Gastrocnemius medialis (tissue), 4 donors: ENCODE results near the gene LRRC59. TPM values are rescaled to one million over a fixed set of nuclear protein-coding genes. Genes with fewer than 3 reads are reported as not detected.

ENCODE experiments used
- ATAC-seq, 2 donors: fragments of 150-250 bp; one replicate each; pipeline ENCODE4 v1.9.1; 2016
- DNase-seq, 2 donors: peaks; one replicate each; pipeline ENCODE4 v3.0.0-alpha.2; 2019
- H3K27ac ChIP-seq, 4 donors: fragments of 200-600 bp; sonication (generic); 1 replicate in 1 of 4; 2 replicates in 3 of 4; pipeline ENCODE4 v1.5.1; 2016 to 2018; ENCODE audit warnings: mild to moderate bottlenecking in 2 of 4, moderate library complexity in 1 of 4
- H3K27me3 ChIP-seq, 3 donors: fragments of 200-600 bp; sonication (generic) in 2 of 3; 1 replicate in 1 of 3; 2 replicates in 2 of 3; pipeline versions ENCODE4 v1.5.1 to v1.6.0; 2016 to 2019; ENCODE audit warnings: mild to moderate bottlenecking in 1 of 3, moderate library complexity in 1 of 3
- H3K36me3 ChIP-seq, 2 donors: fragments of 200-600 bp; sonication (generic) in 1 of 2; one replicate each; pipeline ENCODE4 v1.5.1; 2017 to 2018
- H3K4me1 ChIP-seq, 2 donors: fragments of 200-600 bp; sonication (generic) in 1 of 2; one replicate each; pipeline ENCODE4 v1.5.1; 2016 to 2017; ENCODE audit warnings: mild to moderate bottlenecking in 2 of 2
- H3K4me3 ChIP-seq, 4 donors: fragments of 200-600 bp; sonication (generic) in 3 of 4; 1 replicate in 1 of 4; 2 replicates in 3 of 4; pipeline ENCODE4 v1.5.1; 2016 to 2019; ENCODE audit warnings: mild to moderate bottlenecking in 2 of 4
- H3K9me3 ChIP-seq, 3 donors: fragments of 200-600 bp; sonication (generic) in 2 of 3; 1 replicate in 1 of 3; 2 replicates in 2 of 3; pipeline ENCODE4 v1.5.1; 2016 to 2019
- POLR2A ChIP-seq, 2 donors: fragments of 450-650 bp; IDR thresholded peaks; one replicate each; pipeline ENCODE4 v1.6.1; 2017; ENCODE audit warnings: antibody characterized with exemption in 2 of 2, mild to moderate bottlenecking in 2 of 2, moderate library complexity in 2 of 2
- in situ Hi-C, 4 donors: fragments of 200-750 bp; cut with MboI; loops; one replicate each; pipeline versions ENCODE4 v1.15.0 to v1.8.0; 2017; ENCODE audit warnings: low sequenced_read_pairs in 4 of 4
- intact Hi-C: fragments of 100-400 bp; cut with DNase I; formaldehyde crosslinking; loops from one replicate; pipeline ENCODE4 v1.15.1; 2023; ENCODE audit warnings: low total_unique reads
- total RNA-seq, 4 donors: library from RNA; depleted of rRNA; stranded (reverse); fragments of >200 nt; gene quantifications; one replicate each; pipeline versions ENCODE4 v1.1.0 to v1.2.3, GENCODE V29; 2016
- TF ChIP-seq, protein P1 (sequence below), 5 experiments: fragments of 450-650 bp in 3 of 5; fragments of 200-600 bp in 2 of 5; sonication (generic) in 2 of 5; IDR thresholded peaks in 4 of 5; conservative IDR thresholded peaks in 1 of 5; 1 replicate in 4 of 5; 2 replicates in 1 of 5; pipeline ENCODE4 v1.5.1; 2016 to 2019; ENCODE audit warnings: antibody characterized with exemption in 5 of 5, mild to moderate bottlenecking in 3 of 5, moderate library complexity in 3 of 5

The LRRC59 gene
- total RNA-seq, 4 donors from 2014 or later, result 25.4 to 73.2 (median 55.8) TPM

DNA sequence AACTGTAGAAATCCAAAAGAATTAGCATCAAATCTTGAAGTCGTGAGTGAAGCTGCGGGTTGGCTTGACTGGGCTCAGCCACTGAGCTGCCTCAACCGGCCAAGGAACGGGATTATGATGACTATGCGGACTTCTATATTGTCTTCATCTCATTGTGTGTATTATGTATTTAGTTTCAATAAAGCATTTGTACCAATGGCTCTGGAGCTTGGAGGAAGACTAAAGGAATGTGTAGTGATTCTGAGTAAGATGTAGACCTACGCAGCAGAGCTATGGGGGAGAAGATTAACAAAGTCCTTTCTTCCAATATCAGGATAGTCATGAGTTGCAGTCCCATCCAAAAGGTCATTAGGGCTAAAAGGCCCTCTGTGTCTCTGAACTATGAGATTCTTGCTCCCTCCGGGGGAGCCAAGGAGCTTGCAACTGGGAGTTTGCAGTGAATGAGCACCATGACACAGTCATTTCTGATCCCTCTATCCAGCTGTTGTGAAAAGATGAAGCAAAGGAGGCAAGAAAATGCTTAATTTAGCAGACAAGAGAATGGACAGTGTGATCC is 16.0 kb downstream of the LRRC59 start:
- intact Hi-C loops, result no loop called here
- H3K4me3 ChIP-seq, result no peak overlapping the region
- H3K9me3 ChIP-seq, result no peaks in the 10 kb centered on the region
- no peak for ATAC-seq
- DNase-seq, result no peak
- no peaks in the 10 kb centered on the region for H3K27me3 ChIP-seq
- H3K36me3 ChIP-seq, result peaks cover 3 to 53% of the 10 kb centered on the region in 2 donors
- peaks cover 12 to 22% of the 10 kb centered on the region in 2 donors for H3K4me1 ChIP-seq
- no peak overlapping the region for H3K27ac ChIP-seq
- in situ Hi-C loops, result loop anchor here in 1 of 4 donors (25.0 kb wide), 1 partner anchor 106 kb away; the partner anchor contains the start of gene RSAD1
- TF ChIP-seq, protein P1, sequence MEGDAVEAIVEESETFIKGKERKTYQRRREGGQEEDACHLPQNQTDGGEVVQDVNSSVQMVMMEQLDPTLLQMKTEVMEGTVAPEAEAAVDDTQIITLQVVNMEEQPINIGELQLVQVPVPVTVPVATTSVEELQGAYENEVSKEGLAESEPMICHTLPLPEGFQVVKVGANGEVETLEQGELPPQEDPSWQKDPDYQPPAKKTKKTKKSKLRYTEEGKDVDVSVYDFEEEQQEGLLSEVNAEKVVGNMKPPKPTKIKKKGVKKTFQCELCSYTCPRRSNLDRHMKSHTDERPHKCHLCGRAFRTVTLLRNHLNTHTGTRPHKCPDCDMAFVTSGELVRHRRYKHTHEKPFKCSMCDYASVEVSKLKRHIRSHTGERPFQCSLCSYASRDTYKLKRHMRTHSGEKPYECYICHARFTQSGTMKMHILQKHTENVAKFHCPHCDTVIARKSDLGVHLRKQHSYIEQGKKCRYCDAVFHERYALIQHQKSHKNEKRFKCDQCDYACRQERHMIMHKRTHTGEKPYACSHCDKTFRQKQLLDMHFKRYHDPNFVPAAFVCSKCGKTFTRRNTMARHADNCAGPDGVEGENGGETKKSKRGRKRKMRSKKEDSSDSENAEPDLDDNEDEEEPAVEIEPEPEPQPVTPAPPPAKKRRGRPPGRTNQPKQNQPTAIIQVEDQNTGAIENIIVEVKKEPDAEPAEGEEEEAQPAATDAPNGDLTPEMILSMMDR (IDR thresholded peaks at IDR 0.05 in 4 of 5, conservative IDR thresholded peaks at IDR 0.05 in 1 of 5), result no peak

DNA sequence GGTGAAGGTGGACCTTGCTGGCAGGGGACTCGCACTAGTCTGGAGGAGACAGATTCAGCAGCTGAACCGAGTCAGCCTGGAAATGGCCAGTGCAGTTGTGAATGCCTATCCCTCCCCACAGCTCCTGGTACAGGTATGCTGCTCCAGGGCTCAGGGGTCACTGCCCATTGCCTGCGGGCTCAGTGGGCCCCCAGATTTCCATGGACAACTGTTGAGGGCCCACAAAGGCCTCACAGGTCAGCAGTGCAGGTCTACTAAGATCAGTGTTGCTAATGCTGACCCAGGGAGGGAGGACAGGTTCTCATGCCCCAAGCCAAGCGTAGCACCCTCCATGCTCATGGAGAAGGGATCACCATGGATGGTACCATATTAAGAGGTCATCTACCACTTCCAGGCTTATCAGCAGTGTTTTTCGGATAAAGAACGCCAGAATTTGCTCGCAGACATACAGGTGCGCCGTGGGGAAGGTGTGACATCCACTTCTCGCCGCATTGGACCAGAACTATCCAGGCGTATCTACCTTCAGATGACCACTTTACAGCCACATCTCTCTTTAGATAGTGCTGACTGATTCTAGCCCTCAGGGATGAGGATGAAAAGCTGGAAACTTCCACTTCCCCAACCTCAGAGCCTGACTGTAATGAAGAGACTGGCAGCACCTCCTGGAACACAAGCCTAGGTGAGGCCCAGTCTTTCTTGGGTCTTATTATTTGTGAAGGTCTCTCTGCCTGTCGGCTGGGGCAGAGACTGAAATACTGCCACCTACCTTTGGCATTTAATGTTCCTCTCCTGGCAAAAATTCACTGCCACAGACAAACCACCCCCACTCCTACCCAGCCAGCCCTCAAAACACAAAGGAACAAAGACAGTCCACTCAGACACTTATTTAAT is 16.7 kb downstream of the LRRC59 start:
- Histone ChIP-seq H3K9me3 (no peaks in the 10 kb centered on the region), H3K27ac (peak overlapping the region in 1 of 4 donors; percentile 18), H3K27me3 (no peaks in the 10 kb centered on the region), H3K36me3 (peaks cover 3 to 46% of the 10 kb centered on the region in 2 donors), H3K4me3 (no peak overlapping the region), H3K4me1 (peaks cover 12 to 22% of the 10 kb centered on the region in 2 donors)
- TF ChIP-seq, protein P1 (IDR thresholded peaks at IDR 0.05 in 4 of 5, conservative IDR thresholded peaks at IDR 0.05 in 1 of 5), result no peak
- TF ChIP-seq POLR2A (IDR thresholded peaks at IDR 0.05), result no peak
- DNase-seq, result no peak
- intact Hi-C loops, result no loop called here
- in situ Hi-C loops, result loop anchor here in 1 of 4 donors (25.0 kb wide), 1 partner anchor 107 kb away; the partner anchor contains the start of gene RSAD1
- no peak for ATAC-seq

DNA sequence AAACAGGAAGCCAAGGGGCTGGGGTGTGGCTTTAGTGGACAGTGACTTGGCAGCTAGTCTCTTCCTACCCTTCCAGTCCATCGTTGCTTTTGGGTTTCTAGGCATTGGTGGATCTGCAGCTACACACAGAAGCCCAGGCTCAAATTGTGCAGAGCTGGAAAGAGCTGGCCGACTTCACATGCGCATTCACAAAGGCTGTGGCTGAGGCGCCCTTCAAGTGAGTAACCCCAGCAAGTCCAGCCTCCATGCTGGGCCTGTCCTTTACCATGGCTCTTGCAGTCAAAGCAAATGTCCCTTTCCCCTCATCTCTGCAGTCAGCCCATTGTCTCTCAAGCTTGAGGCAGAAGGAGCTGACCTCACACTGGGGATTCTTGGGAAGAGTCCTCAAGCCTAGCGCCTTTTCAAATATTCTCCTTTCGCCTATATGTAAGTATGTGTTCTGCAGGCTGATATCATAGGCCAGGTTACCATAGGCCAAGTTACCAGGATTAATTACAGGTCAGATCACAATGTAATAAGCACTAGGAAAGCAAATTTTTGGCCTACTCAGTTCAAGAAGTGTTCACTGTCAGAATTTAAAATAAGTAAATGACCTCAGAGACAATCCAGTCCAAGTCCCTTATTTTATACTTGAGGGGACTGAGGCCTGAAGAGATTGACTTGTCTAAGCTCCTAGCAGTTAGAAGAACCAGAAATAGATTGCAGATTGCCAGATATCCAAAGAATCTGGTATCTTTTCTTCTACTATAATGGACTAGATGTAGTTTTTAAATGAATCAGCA is 17.8 kb downstream of the LRRC59 start:
- intact Hi-C loops, result no loop called here
- peak overlapping the region in 1 of 4 donors; percentile 18 for H3K27ac ChIP-seq

More for the DNA sequence above, 17.8 kb downstream of the LRRC59 start:
- Histone ChIP-seq H3K27me3 (no peaks in the 10 kb centered on the region), H3K4me1 (peaks cover 12 to 22% of the 10 kb centered on the region in 2 donors), H3K36me3 (peaks cover 3 to 35% of the 10 kb centered on the region in 2 donors), H3K9me3 (no peaks in the 10 kb centered on the region), H3K4me3 (no peak overlapping the region)
- TF ChIP-seq, protein P1 (IDR thresholded peaks at IDR 0.05 in 4 of 5, conservative IDR thresholded peaks at IDR 0.05 in 1 of 5), result no peak
- no peak for TF ChIP-seq POLR2A (IDR thresholded peaks at IDR 0.05)
- in situ Hi-C loops, result loop anchor here in 1 of 4 donors (25.0 kb wide), 1 partner anchor 108 kb away; the partner anchor contains the start of gene RSAD1
- ATAC-seq (peak in 1 of 2 donors; percentile 26), DNase-seq (no peak)
